DOHH2 (cell line): ENCODE results near the gene APBA3.

ENCODE experiments used
- EZH2phosphoT487 ChIP-seq: fragments of 200-600 bp; sonication (generic); IDR thresholded peaks from 2 replicates; pipeline ENCODE4 v1.6.1; 2017; ENCODE audit warnings: borderline replicate concordance, mild to moderate bottlenecking, antibody characterized with exemption, low read length, moderate library complexity, mixed read lengths
- TF ChIP-seq, protein P1 (sequence below): fragments of 200-600 bp; sonication (generic); IDR thresholded peaks from one replicate; pipeline ENCODE4 v1.5.1; 2014; ENCODE audit warnings: antibody characterized with exemption, mild to moderate bottlenecking, low read depth, low read length; ENCODE audit not compliant: poor library complexity, severe bottlenecking

DNA sequence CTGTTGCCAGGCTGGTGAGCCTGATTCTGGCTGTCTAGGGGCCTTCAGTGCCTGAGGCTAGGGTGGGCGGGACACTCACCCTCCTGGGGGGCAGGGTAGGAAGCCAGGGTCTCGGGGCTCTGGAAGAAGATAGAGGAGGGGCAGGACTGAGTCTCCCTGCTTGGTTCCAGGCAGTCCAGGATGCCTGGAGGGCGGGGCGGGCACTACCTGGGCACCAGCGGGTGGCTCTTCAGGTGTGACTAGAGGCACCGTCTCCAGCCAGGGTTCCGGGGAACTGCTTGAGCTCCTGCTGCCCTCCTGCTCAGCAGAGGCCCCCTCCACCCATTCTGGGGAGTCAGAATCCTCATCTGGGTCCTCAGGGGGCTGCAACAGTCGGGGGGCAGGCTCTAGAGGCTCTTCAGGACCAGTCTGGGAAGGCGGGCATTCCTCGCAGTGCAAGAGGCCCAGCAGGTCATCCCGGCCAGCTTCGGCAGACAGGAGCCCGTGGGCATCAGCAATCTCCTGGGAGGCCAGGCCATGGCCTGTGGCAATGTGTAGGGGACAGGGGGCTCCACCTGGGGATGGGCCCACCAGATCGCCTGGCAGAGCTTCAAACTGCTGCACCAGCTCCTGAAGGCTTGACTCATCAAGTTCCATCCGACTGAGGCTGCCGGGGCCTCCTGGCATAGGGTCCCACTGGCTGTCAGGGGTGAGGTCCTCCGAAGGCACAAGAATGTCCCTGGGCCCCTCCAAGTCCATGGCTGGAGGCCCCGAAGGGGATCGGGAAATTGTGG is 1.8 kb downstream of the APBA3 start:
- TF ChIP-seq, protein P1, sequence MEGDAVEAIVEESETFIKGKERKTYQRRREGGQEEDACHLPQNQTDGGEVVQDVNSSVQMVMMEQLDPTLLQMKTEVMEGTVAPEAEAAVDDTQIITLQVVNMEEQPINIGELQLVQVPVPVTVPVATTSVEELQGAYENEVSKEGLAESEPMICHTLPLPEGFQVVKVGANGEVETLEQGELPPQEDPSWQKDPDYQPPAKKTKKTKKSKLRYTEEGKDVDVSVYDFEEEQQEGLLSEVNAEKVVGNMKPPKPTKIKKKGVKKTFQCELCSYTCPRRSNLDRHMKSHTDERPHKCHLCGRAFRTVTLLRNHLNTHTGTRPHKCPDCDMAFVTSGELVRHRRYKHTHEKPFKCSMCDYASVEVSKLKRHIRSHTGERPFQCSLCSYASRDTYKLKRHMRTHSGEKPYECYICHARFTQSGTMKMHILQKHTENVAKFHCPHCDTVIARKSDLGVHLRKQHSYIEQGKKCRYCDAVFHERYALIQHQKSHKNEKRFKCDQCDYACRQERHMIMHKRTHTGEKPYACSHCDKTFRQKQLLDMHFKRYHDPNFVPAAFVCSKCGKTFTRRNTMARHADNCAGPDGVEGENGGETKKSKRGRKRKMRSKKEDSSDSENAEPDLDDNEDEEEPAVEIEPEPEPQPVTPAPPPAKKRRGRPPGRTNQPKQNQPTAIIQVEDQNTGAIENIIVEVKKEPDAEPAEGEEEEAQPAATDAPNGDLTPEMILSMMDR, result no peak
- TF ChIP-seq EZH2phosphoT487, result no peak
